Measurements from ENCODE around the gene NDUFS4.

NDUFS4 gene

GRCh38 chr5:53613536-53613935, 53.1 kb downstream of the NDUFS4 start:
- TF ChIP-seq, protein P1, sequence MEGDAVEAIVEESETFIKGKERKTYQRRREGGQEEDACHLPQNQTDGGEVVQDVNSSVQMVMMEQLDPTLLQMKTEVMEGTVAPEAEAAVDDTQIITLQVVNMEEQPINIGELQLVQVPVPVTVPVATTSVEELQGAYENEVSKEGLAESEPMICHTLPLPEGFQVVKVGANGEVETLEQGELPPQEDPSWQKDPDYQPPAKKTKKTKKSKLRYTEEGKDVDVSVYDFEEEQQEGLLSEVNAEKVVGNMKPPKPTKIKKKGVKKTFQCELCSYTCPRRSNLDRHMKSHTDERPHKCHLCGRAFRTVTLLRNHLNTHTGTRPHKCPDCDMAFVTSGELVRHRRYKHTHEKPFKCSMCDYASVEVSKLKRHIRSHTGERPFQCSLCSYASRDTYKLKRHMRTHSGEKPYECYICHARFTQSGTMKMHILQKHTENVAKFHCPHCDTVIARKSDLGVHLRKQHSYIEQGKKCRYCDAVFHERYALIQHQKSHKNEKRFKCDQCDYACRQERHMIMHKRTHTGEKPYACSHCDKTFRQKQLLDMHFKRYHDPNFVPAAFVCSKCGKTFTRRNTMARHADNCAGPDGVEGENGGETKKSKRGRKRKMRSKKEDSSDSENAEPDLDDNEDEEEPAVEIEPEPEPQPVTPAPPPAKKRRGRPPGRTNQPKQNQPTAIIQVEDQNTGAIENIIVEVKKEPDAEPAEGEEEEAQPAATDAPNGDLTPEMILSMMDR (IDR thresholded peaks at IDR 0.05; ENCODE audit: insufficient read depth, low read length, missing control alignments), result no peak
- CTCF ChIA-PET, result no interaction called here
- POLR2A ChIA-PET, result no interaction called here
- DNase-seq (ENCODE audit: low read depth, low spot score), result no peak
- no peak overlapping the region for H3K4me3 ChIP-seq (ENCODE audit: low read depth, low read length)

GRCh38 chr5:53614376-53614885, 54.0 kb downstream of the NDUFS4 start:
- TF ChIP-seq, protein P1 (IDR thresholded peaks at IDR 0.05; ENCODE audit: insufficient read depth, low read length, missing control alignments), result no peak
- ChIA-PET POLR2A (no interaction called here), CTCF (no interaction called here)
- no peak overlapping the region for H3K4me3 ChIP-seq (ENCODE audit: low read depth, low read length)
- no peak for DNase-seq (ENCODE audit: low read depth, low spot score)

DNA sequence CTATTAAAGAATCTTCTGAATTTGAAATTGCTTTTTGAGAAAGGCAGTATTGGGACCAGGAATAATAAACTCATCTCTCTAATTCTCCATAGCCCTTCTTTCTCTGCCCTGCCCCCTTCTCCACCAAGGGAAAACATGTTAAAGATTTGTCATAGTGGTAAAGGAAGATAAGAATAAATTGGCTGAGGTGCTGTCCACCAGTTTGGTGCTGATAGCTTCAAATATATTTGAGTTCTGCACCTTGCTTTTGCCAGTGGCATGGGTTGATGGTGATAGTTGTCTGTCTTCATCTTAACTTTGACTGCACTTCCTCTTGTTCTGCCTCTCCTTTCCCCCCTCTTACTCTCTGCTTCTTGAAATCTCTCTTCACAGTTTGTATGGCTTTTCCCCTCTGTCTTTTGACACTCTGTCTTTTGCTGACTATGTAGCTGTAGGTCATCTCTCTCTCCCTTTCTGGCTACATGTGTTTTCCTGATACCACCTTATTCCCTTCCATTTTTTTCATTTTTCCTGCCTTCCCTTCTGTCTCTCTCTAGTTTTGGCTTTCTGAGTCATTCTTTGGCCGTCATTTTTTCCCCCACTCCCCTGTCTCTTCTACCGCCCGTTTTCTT, 56.6 kb downstream of the NDUFS4 start:
- TF ChIP-seq, protein P1 (IDR thresholded peaks at IDR 0.05; ENCODE audit: insufficient read depth, low read length, missing control alignments), result no peak
- POLR2A ChIA-PET, result no interaction called here
- CTCF ChIA-PET, result interaction anchor here (1.4 kb wide), 1 partner anchor 23 kb away, joined by 3 read pairs; no protein-coding TSS in a partner anchor
- DNase-seq (ENCODE audit: low read depth, low spot score), result no peak
- H3K4me3 ChIP-seq (ENCODE audit: low read depth, low read length), result no peak overlapping the region

DNA sequence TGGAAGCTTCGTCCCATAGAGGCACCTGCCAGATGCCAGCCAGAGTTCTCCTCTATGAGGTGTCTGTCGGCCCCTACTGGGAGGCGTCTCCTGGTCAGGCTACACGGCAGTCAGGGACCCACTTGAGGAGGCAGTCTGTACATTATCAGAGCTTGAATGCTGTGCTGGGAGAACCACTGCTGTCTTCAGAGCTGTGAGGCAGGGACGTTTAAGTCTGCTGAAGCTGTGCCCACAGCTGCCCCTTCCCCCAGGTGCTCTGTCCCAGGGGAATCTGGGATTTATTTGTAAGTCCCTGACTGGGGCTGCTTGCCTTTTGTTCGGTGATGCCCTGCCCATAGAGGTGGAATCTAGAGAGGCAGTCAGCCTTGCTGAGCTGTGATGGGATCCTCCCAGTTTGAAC, 70.8 kb downstream of the NDUFS4 start:
- DNase-seq (ENCODE audit: low read depth, low spot score), result no peak
- TF ChIP-seq, protein P1 (IDR thresholded peaks at IDR 0.05; ENCODE audit: insufficient read depth, low read length, missing control alignments), result no peak
- H3K4me3 ChIP-seq (ENCODE audit: low read depth, low read length), result no peak overlapping the region
- POLR2A ChIA-PET, result no interaction called here
- CTCF ChIA-PET, result interaction anchor here (1.5 kb wide), 1 partner anchor 12 kb away, joined by 3 read pairs; no protein-coding TSS in a partner anchor

DNA sequence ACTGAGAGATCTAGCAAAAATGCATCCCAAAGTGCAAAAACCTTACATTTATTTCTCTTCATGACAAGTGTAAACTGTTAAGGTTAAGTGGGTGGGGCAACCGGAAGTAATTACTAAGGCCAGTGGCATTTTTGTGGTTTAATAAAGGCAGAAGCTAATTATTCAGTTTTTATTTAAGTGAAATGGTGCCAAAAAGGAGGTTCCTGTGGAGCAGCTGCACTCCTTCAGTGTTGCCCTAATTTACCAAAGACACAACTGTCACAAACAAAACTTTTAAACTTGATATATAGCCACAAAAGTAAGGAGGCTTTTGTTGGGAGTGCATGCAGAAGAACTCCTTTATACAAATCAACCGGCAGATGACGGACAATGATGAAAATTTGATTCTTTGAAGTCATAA, 81.6 kb downstream of the NDUFS4 start:
- ChIA-PET CTCF (no interaction called here), POLR2A (no interaction called here)
- TF ChIP-seq, protein P1 (IDR thresholded peaks at IDR 0.05; ENCODE audit: insufficient read depth, low read length, missing control alignments), result no peak
- H3K4me3 ChIP-seq (ENCODE audit: low read depth, low read length), result no peak overlapping the region
- DNase-seq (ENCODE audit: low read depth, low spot score), result no peak

DNA sequence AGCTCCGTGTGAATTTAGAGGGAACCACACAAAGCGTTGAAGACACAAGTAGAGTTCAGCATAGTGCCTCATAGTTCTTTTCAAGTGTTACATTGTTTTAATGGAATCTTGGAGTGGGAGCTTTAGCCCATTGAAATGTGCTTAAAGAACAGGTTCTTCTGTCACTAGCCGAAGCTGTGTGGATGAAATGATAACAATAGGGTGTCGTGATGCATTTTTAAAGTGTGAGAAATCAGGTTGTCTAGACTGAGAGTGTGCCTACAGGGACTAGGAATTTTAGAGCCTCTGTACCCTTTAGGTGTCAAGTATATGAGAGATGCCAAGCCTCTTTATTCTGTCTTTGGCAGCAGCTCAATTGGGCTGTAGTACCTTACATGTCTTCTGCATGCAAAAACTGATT, 83.0 kb downstream of the NDUFS4 start:
- ChIA-PET POLR2A (no interaction called here), CTCF (interaction anchor here (1.0 to 1.7 kb wide), 2 partner anchors 11 to 13 kb away, joined by 3 read pairs; no protein-coding TSS in a partner anchor)
- TF ChIP-seq, protein P1 (IDR thresholded peaks at IDR 0.05; ENCODE audit: insufficient read depth, low read length, missing control alignments), result no peak
- no peak overlapping the region for H3K4me3 ChIP-seq (ENCODE audit: low read depth, low read length)
- DNase-seq (ENCODE audit: low read depth, low spot score), result no peak

Measured in AG04449 (cell line).